Measurements from ENCODE around the gene WRAP73.
"Not testable (repeated sequence)": the region's sequence is repeated elsewhere in the genome, so short reads cannot be mapped to it uniquely, and the experiment has no call there.

Gene WRAP73

DNA sequence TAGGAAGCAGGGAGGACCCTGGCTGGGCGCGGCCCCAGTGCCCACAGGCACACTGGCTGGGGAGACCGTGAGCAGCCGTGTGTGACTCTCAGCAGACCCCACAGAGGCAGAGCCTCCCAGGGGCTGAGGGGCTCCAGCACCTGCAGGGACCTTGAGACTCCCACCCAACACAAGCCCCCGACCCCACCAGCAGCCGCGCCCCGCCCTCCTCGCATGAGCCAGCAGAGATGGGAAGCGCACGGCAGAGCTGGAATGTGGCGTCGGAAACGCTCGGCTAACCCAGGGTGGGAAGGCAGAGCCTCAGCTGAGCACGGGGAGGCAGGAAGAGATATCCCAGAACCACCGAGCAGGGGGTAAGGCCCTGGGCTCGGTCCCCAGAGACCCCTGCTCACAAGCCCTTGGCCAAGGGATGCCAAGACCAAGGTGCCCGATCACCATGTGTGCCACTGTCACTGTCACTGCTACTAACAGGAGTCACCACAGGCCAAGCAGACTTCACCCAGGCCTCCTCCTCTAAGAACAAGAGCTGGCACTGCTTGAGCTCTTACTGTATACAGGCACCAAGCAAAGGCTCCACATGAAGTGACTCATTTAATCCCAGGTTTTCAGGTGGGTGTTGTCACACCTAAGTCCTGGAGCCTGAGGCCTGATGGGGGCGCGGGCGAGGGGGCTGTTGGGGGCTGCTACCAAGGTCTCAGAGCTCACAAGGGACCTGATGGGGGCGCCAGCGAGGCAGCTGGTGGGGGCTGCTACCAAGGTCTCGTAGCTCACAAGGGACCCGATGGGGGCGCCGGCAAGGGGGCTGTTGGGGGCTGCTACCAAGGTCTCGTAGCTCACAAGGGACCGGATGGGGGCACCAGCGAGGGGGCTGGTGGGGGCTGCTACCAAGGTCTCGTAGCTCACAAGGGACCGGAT is 58.7 kb downstream of the WRAP73 start:
- H3K4me3 ChIP-seq (ENCODE audit: low read length), result no peak overlapping the region
- no peak for DNase-seq (ENCODE audit: low read depth, low spot score)

GRCh38 chr1:3590139-3590763 is 59.7 kb downstream of the WRAP73 start:
- H3K4me3 ChIP-seq (ENCODE audit: low read length), result no peak overlapping the region
- no peak for DNase-seq (ENCODE audit: low read depth, low spot score)

DNA sequence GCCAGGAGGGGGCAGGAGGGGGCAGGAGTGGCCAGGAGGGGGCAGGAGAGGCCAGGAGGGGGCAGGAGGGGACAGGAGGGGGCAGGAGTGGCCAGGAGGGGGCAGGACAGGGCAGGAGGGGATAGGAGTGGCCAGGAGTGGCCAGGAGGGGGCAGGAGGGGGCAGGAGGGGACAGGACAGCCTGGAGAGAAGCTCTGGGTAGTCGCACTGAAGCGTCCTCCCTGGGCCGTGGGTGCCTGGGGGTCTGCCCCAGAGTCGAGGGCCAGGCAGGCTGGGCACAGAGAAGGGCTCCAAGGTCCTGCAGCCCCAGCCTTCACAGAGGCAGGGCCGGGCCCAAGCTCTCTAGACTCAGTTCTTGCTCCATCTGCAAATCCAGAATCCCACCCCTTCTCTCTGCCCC is 61.5 kb downstream of the WRAP73 start:
- DNase-seq (ENCODE audit: low read depth, low spot score), result no peak
- H3K4me3 ChIP-seq (ENCODE audit: low read length), result no peak overlapping the region

- no peak for DNase-seq (ENCODE audit: low read depth, low spot score)
- no peak overlapping the region for H3K4me3 ChIP-seq (ENCODE audit: low read length)
Measured at GRCh38 chr1:3586986-3587759, 62.7 kb downstream of the WRAP73 start.

- H3K4me3 ChIP-seq (ENCODE audit: low read length), result no peak overlapping the region
- DNase-seq (ENCODE audit: low read depth, low spot score), result no peak
Measured at GRCh38 chr1:3585940-3586568, 63.8 kb downstream of the WRAP73 start.

DNA sequence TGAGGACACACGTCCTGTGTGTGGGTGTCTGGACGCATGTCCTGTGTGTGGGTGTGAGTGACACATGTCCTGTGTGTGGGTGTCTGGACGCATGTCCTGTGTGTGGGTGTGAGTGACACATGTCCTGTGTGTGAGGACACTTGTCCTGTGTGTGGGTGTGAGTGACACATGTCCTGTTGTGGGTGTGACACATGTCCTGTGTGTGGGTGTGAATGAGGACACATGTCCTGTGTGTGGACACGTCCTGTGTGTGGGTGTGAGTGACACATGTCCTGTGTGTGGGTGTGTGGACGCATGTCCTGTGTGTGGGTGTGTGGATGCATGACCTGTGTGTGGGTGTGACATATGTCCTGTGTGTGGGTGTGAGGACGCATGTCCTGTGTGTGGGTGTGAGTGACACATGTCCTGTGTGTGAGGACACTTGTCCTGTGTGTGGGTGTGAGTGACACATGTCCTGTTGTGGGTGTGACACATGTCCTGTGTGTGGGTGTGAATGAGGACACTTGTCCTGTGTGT is 64.5 kb downstream of the WRAP73 start:
- not testable (repeated sequence) for DNase-seq (ENCODE audit: low read depth, low spot score); H3K4me3 ChIP-seq (ENCODE audit: low read length)

- H3K4me3 ChIP-seq (ENCODE audit: low read length), result no peak overlapping the region
- no peak for DNase-seq (ENCODE audit: low read depth, low spot score)
Measured at GRCh38 chr1:3584915-3585314, 65.0 kb downstream of the WRAP73 start.

- H3K4me3 ChIP-seq (ENCODE audit: low read length); DNase-seq (ENCODE audit: low read depth, low spot score): not testable (repeated sequence)
Measured at GRCh38 chr1:3583751-3584150, 66.2 kb downstream of the WRAP73 start.

- H3K4me3 ChIP-seq (ENCODE audit: low read length), result no peak overlapping the region
- no peak for DNase-seq (ENCODE audit: low read depth, low spot score)
Measured at GRCh38 chr1:3581296-3582036, 68.4 kb downstream of the WRAP73 start.
